Liver (tissue), 3 donors: ENCODE measurements around the gene CXCR4.

Source experiments
- CTCF ChIP-seq: fragments of 150-350 bp; IDR thresholded peaks from 2 replicates; pipeline ENCODE4 v1.5.1; 2017; ENCODE audit warnings: improper control_type of control experiment, low read depth, low read length; ENCODE audit not compliant: missing input control
- GABPA ChIP-seq, 2 donors: IDR thresholded peaks in 1 of 2; conservative IDR thresholded peaks in 1 of 2; 2 replicates each; pipeline ENCODE4 v1.6.1; 2016; ENCODE audit warnings: antibody characterized with exemption in 2 of 2, mild to moderate bottlenecking in 1 of 2, moderate library complexity in 1 of 2
- HNF4G ChIP-seq: IDR thresholded peaks from 2 replicates; pipeline ENCODE4 v1.6.1; 2016; ENCODE audit warnings: antibody characterized with exemption
- JUND ChIP-seq, 2 donors: IDR thresholded peaks; 2 replicates each; pipeline ENCODE4 v1.6.1; 2016; ENCODE audit warnings: antibody characterized with exemption in 2 of 2
- MAX ChIP-seq: IDR thresholded peaks from 2 replicates; pipeline ENCODE4 v1.6.1; 2016; ENCODE audit warnings: antibody characterized with exemption
- RAD21 ChIP-seq, 2 donors: IDR thresholded peaks; 2 replicates each; pipeline ENCODE4 v1.6.1; 2016; ENCODE audit warnings: antibody characterized with exemption in 2 of 2, mild to moderate bottlenecking in 2 of 2
- TAF1 ChIP-seq: conservative IDR thresholded peaks from 2 replicates; pipeline ENCODE4 v1.6.1; 2016; ENCODE audit warnings: antibody characterized with exemption, mild to moderate bottlenecking
- YY1 ChIP-seq: IDR thresholded peaks from 2 replicates; pipeline ENCODE4 v1.6.1; 2016; ENCODE audit warnings: antibody characterized with exemption, mild to moderate bottlenecking
- TF ChIP-seq, protein P1 (sequence below): IDR thresholded peaks from 2 replicates; pipeline ENCODE4 v1.6.1; 2016; ENCODE audit warnings: antibody characterized with exemption
- donor health status: healthy.
- donor health status: healthy.

DNA sequence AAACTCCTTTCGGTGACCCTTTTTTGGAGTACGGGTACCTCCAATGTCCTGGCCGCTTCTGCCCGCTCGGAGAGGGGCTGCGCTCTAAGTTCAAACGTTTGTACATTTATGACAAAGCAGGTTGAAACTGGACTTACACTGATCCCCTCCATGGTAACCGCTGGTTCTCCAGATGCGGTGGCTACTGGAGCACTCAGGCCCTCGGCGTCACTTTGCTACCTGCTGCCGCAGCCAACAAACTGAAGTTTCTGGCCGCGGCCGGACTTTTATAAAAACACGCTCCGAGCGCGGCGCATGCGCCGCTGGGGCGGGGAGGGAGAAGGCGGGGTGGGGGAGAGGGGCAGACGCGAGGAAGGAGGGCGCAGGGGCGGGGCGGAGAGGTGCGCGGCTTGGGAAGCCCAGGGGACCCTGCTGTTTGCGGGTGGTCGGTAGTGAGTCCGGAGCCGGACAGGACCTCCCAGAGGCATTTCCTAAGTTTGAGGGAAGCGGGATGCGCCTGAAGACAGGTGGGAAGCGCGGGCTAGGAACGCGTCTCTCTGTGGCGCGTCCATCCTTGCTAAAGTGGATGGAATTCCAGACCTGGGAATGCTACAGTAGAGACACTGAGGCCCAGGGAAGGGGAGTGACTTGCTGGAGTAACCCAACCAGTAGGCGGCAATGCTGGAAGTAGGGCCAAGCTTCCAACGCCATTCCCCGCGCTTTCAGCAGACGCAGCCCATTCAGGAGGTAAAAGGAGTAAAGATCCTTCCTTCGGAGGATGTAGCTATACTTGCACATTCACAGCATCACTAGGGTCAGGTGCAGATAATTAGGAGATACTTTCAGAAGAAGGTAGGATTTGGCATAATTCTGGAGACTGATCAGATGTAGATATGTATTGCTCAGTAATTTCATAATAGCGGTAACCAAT, at the start of gene CXCR4:
- TF ChIP-seq CTCF (no peak), YY1 (no peak), HNF4G (no peak), GABPA (IDR thresholded peaks at IDR 0.05 in 1 of 2, conservative IDR thresholded peaks at IDR 0.05 in 1 of 2) (no peak), MAX (no peak), TAF1 (no peak), JUND (IDR thresholded peaks at IDR 0.05) (no peak), RAD21 (IDR thresholded peaks at IDR 0.05) (no peak)
- TF ChIP-seq, protein P1, sequence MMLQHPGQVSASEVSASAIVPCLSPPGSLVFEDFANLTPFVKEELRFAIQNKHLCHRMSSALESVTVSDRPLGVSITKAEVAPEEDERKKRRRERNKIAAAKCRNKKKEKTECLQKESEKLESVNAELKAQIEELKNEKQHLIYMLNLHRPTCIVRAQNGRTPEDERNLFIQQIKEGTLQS = no peak
